Cardiac muscle cell (in vitro differentiated cells and primary cell): Measurements from ENCODE around the gene PYROXD2. TPM values are rescaled to one million over a fixed set of nuclear protein-coding genes. Genes with fewer than 3 reads are reported as not detected.

ENCODE experiments used
- DNase-seq, 2 donors: peaks; one replicate each; pipeline versions ENCODE4 v3.0.0 to v3.0.0-alpha.2; 2010 to 2017; ENCODE audit warnings: low read depth in 1 of 2, low spot score in 1 of 2
- H3K27ac ChIP-seq: fragments of 200-600 bp; sonication (generic); 2 replicates; pipeline ENCODE4 v1.5.1; 2016
- H3K27me3 ChIP-seq: fragments of 200-600 bp; sonication (generic); 2 replicates; pipeline ENCODE4 v1.6.0; 2016; ENCODE audit warnings: control low read depth
- H3K36me3 ChIP-seq: fragments of 200-600 bp; sonication (generic); 2 replicates; pipeline ENCODE4 v1.5.1; 2016; ENCODE audit warnings: control low read depth
- H3K4me1 ChIP-seq: fragments of 200-600 bp; sonication (generic); 2 replicates; pipeline ENCODE4 v1.8.1; 2017; ENCODE audit warnings: low read depth, mild to moderate bottlenecking, mixed run types
- H3K4me3 ChIP-seq: fragments of 200-600 bp; sonication (generic); 2 replicates; pipeline ENCODE4 v1.5.1; 2016; ENCODE audit warnings: mild to moderate bottlenecking
- H3K9me3 ChIP-seq: fragments of 200-600 bp; sonication (generic); 2 replicates; pipeline ENCODE4 v1.5.1; 2017; ENCODE audit warnings: low read depth, mild to moderate bottlenecking, control low read depth
- polyA plus RNA-seq: library from polyadenylated mRNA; unstranded; fragments of >200 nt; fragmentation: Nextera tagmentation; extraction: Ambion mirVana; gene quantifications from 2 replicates; pipeline ENCODE4 v1.2.1, GENCODE V29; 2016
- total RNA-seq: library from RNA; depleted of rRNA; stranded (reverse); fragments of >200 nt; gene quantifications from 2 replicates; pipeline ENCODE4 v1.2.3, GENCODE V29; 2016
- TF ChIP-seq, protein P1 (sequence below): IDR thresholded peaks from 2 replicates; pipeline ENCODE4 v1.5.1; 2012; ENCODE audit warnings: low read depth, mild to moderate bottlenecking, low read length

Gene PYROXD2
- total and polyA plus RNA-seq, 2 experiments from 2014 or later: 27.5 to 45.1 TPM

DNA sequence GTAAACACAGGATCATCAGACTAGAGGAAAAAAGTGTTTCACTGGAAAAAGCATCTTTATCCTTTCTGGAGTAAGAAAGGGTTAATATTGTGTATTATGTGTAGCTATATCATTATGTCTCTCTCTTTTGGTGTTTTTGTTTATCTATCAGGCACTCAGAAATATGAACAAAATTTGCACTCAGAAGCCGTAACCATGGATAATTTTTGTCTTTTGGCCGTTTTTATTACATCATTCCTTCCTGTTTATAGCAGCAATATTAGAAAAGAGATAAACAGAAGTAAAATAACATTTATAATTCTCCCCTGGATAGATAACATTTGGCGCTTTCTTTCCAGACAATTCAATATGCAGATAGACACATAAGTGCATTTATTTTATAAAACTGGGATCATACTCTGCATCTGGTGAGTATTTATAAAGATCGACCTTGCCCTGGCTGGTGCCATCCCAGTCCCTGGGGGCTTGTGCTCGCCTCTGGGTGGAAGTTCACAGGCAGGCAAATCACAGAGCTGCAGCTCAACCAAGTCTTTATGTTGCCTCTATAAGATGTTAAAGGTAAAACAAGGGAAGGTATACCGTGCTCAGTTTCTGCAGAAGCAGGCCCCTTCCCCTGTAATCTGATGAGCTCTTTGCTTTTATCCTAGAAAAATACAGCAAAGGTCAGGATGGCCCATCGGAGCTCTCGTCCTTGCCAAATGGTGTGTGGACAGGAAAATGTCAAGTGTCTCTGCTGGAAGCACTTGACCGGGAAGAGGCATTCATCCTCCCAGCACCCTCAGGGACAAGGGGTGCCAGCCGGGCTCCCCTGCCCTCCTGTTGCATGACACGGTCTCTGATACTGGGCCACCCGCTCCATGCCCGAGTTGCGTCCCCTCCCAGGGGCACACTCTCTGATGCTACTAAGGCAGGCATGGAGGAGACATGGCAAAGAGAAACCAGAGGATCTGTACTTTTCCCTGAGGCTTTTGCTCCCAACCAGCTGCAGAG is 43.9 kb downstream of the PYROXD2 start:
- Histone ChIP-seq H3K27ac (peak overlapping the region; percentile 4), H3K27me3 (no peaks in the 10 kb centered on the region), H3K4me1 (peaks cover 47% of the 10 kb centered on the region), H3K36me3 (no peaks in the 10 kb centered on the region), H3K4me3 (no peak overlapping the region), H3K9me3 (no peaks in the 10 kb centered on the region)
- no peak for DNase-seq
- TF ChIP-seq, protein P1, sequence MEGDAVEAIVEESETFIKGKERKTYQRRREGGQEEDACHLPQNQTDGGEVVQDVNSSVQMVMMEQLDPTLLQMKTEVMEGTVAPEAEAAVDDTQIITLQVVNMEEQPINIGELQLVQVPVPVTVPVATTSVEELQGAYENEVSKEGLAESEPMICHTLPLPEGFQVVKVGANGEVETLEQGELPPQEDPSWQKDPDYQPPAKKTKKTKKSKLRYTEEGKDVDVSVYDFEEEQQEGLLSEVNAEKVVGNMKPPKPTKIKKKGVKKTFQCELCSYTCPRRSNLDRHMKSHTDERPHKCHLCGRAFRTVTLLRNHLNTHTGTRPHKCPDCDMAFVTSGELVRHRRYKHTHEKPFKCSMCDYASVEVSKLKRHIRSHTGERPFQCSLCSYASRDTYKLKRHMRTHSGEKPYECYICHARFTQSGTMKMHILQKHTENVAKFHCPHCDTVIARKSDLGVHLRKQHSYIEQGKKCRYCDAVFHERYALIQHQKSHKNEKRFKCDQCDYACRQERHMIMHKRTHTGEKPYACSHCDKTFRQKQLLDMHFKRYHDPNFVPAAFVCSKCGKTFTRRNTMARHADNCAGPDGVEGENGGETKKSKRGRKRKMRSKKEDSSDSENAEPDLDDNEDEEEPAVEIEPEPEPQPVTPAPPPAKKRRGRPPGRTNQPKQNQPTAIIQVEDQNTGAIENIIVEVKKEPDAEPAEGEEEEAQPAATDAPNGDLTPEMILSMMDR: no peak

DNA sequence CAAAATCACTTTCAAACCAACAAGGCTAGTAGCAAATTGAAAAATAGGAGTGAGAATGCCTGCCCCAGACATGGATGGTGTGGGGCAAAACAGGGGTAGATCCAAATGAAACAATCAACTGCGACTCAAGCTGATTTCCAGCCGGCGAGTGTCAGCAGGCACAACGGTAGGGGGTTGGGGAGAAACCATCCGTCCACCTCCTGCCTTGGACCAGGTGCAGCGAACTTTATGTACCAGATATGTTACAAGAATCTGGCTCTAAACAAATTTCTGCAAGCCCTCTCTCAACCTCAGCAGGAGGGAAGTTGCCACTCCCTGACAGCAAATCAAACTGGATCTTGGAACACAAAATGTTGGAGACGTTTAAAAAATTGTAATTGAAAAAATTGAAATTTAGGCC is 45.2 kb downstream of the PYROXD2 start:
- H3K27ac ChIP-seq: no peak overlapping the region
- H3K9me3 ChIP-seq: no peaks in the 10 kb centered on the region
- no peaks in the 10 kb centered on the region for H3K27me3 ChIP-seq
- TF ChIP-seq, protein P1: no peak
- no peaks in the 10 kb centered on the region for H3K36me3 ChIP-seq
- DNase-seq: no peak
- no peak overlapping the region for H3K4me3 ChIP-seq
- H3K4me1 ChIP-seq: peaks cover 38% of the 10 kb centered on the region

DNA sequence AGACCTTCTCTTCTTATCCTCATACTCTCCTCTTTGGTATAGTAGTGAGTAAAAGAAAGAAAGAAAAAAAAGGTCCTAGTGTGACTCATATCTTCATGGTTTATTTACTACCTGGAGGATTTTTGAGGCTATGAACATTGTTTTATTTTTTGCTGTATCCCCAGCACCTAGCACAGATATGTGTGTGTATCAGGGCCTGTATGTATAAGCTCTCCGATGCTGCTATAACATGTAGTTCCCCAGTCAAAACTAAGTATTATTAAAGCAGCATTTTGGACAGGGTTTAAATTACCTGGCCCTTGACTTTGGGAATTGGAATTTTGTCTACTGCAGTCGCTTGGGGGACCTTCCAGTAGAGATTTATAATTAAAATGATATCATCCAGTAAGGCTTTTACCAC is 46.3 kb downstream of the PYROXD2 start:
- Histone ChIP-seq H3K4me3 (no peak overlapping the region), H3K27me3 (no peaks in the 10 kb centered on the region), H3K36me3 (no peaks in the 10 kb centered on the region), H3K27ac (no peak overlapping the region), H3K9me3 (no peaks in the 10 kb centered on the region), H3K4me1 (peaks cover 32% of the 10 kb centered on the region)
- TF ChIP-seq, protein P1: no peak
- DNase-seq: no peak

DNA sequence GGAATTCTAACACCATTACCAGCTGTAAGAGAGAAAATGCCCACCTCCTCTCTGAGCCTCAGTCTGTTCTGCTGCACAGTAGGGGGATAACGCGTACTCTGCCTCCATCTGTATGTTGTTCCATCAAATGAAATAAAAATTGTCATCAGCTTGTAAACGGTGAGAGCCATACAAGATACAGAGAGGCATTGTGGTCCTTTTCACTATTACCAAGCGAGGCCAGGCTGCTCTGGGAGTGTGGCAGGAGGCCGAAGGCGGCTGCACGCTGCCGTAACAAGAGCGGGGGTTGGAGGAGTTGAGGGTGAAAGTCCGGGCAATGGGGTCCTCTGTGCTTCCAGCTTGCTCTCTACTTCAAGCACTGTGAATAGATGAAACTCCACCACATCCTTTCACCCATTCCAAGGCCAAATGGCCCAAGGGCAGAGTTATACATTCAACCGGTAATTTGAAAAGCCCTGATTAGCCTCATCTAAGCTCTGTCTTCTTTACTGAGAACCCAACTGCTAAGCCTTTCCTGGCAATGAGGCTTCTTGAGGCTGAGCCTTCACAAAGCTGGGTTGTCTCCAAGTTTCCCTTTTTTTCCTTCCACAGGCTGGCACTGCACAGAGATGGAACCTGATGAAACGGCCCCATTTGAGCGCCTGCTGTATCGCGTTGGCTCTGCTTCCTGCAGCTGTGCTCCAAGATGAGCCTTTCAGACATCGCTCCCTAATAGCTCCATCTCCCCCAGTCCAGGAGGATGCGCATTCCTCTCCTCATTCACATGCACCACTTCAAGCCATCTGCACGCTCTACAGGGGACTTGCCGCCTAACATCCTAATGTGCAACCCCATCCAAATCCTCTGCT is 47.2 kb downstream of the PYROXD2 start:
- H3K27me3 ChIP-seq: no peaks in the 10 kb centered on the region
- H3K4me3 ChIP-seq: no peak overlapping the region
- H3K36me3 ChIP-seq: no peaks in the 10 kb centered on the region
- no peak overlapping the region for H3K27ac ChIP-seq
- H3K9me3 ChIP-seq: no peaks in the 10 kb centered on the region
- no peak for DNase-seq
- TF ChIP-seq, protein P1: no peak
- peaks cover 26% of the 10 kb centered on the region for H3K4me1 ChIP-seq

DNA sequence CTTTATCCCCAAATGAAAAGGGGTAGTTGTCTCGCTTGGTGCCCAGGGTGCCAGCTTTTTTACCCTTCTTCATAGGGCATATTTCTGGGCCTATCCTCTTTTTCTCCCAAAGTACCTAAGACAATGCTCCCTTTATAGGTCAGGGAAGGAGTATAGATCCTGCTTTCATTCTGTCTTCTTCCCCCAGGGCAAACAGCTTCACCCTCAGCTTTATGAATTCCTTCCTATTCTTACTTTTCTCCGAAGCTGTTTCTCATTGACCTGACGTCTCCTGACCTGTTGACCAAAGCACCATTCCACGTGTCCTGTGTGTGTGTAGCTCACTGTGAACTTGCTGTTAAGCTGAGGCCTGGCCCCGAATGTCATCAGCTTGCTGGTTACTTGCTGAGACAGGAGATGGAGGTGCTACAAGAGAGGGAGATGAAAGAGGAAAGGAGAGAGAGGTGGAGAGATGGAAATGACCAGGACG is 48.9 kb downstream of the PYROXD2 start:
- Histone ChIP-seq H3K36me3 (no peaks in the 10 kb centered on the region), H3K4me3 (no peak overlapping the region), H3K27ac (no peak overlapping the region), H3K27me3 (no peaks in the 10 kb centered on the region), H3K4me1 (peaks cover 29% of the 10 kb centered on the region), H3K9me3 (no peaks in the 10 kb centered on the region)
- TF ChIP-seq, protein P1: no peak
- DNase-seq: no peak
